Stimulated activated CD8-positive, alpha-beta memory T cell treated with anti-CD3 and anti-CD28 coated beads, Interleukin-2, amount 100 ng/mL, for 48 hours (primary cell): ENCODE results near the gene CENPT.

Experiments
- DNase-seq, 2 donors: peaks; one replicate each; pipeline ENCODE4 v3.0.0-alpha.2; 2020; ENCODE audit warnings: low read depth in 2 of 2

The CENPT gene, protein sequence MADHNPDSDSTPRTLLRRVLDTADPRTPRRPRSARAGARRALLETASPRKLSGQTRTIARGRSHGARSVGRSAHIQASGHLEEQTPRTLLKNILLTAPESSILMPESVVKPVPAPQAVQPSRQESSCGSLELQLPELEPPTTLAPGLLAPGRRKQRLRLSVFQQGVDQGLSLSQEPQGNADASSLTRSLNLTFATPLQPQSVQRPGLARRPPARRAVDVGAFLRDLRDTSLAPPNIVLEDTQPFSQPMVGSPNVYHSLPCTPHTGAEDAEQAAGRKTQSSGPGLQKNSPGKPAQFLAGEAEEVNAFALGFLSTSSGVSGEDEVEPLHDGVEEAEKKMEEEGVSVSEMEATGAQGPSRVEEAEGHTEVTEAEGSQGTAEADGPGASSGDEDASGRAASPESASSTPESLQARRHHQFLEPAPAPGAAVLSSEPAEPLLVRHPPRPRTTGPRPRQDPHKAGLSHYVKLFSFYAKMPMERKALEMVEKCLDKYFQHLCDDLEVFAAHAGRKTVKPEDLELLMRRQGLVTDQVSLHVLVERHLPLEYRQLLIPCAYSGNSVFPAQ

DNA sequence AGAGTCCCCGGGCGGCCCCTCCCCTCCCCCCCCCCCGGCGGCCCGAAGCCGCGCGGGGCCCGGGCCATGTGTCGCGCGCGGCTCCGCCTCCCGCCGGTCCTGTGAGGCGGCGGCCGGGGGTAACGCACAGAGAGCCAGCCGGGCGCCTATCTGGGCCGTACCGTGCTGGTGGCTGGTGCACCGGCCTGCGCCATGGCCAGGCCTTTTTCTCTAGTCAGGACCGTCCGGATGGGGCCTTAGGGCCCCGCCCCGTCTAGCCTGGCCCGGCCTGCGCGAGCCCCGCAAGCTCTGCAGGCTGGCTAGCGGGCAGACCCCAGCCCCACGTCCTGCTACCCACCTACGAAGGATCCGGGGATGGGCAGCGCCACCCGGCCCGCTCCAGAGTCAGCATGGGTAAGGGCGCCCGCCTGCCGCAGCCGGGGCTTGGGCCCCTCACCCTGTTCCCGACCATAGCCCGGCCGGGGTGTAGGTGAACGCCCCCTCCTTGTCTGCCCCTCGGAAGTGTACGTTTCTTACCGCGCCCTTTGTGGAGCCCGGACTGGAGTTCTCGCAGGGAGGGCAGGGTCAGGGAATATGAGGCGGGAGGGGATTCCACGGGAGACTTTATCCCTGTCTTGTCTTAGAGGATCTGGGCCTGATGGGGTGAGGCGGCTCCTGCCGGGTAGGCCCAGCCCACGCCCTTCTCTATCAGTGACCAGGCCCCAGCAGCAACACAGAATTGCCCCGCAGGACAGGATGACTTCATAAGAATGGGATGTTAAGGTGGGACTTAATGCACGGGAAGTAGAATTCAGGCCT is at the start of gene CENPT:
TSS of gene CENPT (minus strand) at position 630 of the 798 bp plus-strand sequence. CDS start 13,834 bp downstream, outside the sequence.
- DNase-seq, result no peak

DNA sequence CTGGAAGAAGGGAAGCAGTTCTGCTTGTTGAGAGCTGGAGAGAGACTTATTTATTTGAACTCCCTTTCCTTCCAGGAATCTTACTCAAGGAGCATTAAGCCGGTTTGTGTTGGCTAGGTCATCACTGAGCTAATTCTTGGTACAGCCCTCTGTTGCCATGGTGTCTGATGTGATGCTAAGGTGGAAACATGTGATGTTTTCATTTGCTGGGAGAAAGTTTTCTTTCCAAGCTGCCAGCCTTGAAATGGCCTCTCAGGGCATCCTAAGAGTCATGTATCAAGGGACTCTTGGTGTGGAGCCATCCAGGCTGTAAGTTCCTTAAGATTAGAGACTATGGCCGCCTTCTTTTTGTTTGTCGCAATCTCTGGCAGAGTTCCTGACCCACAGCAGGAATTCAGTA is 49.7 kb upstream of the CENPT start:
- DNase-seq, result no peak

DNA sequence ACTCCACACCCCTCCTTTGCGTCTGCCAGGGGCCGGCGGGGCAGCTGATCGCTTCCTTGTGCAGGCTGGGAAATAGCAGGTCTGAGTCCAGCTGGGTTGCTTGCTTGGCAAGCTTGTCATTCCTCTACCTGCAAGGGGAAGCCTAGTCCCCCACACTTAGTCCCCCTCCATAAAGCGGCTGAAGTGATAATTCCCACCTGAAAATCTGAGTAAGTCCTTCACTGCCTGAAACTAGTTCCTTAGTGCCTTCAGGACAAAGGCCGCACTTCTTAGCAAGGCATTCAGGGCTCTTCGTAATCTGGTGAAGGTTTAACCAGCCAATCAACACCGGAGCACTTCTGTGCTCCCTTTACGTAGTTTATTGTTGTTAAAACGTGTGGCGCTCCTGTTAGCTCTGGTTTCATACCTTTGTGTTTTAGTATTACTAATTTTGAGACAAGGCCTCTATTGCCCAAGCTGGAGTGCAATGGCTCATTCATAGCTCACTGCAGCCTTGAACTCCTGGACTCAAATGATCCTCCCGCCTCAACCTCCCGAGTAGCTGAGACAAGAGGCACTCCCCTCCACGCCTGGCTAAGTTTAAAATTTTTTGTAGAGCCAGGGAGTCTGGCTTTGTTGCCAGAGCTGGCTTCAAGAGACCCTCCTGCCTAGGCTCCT is 46.4 kb upstream of the CENPT start:
- no peak for DNase-seq

DNA sequence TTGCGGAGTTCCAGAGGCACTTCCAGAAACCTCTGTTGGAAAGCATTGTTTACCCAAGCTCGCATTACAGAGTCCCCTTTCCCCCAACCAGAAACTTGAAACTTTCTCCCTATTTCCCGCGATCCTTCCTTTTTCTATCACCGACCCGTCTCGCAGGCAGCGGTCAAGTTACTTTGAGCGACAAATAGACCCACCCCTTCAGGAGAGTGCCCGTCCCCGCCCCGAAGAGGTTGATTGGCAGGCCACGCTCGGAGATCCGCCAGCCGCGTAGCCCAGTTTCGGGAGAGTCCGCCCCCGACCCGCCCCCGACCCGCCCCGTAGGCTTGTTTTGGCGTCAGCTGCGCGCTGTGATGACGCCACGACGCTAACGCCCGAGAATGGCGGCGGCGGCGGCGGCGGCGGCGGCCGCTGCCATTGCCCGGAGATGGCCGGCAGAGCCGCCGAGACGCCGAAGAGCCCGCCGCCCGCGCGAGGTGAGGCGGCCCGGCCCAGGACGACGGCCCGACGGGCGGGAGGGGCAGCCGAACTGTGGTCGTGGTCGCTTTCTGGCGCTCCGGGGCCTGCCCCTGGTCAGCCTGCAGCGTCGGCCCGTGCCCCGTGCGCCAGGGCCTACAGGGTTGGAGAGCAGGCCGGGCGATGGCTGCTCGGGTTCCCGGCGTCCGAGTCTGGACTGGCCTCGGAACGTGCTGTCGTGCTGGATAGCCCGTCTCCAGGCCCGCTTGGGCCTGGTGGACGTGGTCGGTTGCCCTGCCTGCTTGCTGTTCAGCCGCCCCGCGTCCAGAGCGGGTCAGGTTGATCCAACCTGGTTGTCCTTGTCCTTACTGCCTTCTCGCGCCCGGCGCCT is 45.6 kb upstream of the CENPT start, which contains the start of gene PSKH1:
TSS of gene PSKH1 (plus strand) at position 356 of the 844 bp plus-strand sequence. CDS start 15,496 bp downstream, outside the sequence.
- DNase-seq, result peak; percentile 90 to 95

DNA sequence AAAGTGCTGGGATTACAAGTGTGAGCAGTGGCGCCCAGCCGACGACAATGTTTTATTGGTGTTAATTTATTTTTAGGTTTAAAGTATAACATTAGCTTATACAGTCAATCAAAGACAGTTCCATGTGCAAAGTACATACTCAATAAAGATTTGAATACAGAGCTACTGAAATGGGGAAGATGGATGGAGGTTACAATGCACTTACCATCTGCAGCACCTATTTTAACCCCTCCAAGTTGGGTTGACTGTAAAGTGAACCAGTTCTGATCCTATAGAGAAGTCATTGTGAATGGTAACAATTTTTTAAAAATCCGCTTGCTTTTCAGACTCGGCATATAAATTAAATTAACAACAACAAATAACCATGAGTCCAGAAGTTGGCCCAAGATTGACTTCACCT is 44.9 kb upstream of the CENPT start:
- no peak for DNase-seq

DNA sequence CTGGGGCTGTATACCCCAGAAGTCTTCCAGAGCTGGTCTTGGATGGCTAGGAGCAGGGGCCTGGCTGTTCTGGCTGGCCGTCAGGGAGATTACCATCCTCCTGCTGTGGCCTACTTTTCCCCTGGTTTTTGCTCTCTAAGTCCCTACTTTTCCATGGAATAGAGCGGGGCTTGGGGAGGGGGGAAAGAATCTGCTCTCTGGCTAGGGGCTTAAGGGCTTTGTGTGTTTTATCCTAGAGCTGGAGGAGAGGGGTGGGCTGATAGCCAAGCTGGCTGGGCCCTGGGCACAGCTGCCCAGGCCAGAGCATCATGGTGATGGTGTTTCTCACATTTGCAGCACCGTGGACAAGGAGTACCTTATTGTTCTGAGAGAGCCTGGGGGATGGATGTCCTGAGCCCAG is 40.8 kb upstream of the CENPT start:
- DNase-seq, result no peak

DNA sequence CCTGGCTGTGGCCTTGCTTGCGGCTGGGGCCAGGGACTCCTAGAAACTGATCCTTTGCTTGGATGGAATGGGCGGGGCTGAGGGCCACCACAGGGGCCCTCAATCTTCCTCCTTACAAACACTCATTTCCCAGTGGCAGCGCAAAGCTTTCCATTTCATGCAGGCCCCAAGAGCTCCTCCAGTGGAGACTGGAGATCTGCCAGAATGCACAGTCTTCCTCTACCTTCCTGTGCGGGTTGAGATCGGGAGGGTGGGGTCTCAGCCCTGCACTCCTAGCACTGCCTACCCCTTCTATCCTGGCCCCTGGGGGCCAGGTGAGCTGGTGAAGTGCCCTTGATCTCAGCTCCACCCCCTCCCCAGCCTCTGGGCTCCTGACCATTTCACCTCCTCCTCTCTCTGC is 38.9 kb upstream of the CENPT start:
- no peak for DNase-seq

DNA sequence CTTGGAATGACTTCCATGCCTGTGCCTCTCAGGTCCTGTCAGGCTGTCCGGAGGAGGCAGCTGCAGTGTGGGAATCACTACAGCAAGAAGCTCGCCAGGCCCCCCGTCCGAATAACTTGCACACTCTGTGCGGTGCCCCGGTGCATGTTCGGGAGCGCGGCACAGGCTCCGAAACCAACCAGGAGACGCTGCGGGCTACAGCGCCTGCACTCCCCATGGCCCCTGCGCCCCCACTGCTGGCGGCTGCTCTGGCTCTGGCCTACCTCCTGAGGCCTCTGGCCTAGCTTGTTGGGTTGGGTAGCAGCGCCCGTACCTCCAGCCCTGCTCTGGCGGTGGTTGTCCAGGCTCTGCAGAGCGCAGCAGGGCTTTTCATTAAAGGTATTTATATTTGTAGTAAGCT is 38.5 kb upstream of the CENPT start:
- no peak for DNase-seq

DNA sequence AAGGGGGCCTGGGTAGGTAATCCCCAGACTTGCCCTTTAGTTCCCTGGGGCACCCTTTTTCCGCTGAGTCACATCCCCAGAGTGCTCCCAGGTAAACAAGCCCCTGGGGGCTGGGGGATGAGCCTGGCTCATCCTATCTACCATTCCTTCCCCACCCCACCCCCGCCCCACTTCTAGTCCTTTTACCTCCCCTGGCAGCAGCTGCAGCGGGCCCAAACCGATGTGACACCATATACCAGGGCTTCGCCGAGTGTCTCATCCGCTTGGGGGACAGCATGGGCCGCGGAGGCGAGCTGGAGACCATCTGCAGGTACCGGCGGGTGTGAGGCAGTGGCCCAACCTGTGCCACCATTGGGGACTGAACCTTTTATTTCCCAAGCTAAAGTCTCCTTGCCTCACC is 38.1 kb upstream of the CENPT start:
- DNase-seq, result no peak

DNA sequence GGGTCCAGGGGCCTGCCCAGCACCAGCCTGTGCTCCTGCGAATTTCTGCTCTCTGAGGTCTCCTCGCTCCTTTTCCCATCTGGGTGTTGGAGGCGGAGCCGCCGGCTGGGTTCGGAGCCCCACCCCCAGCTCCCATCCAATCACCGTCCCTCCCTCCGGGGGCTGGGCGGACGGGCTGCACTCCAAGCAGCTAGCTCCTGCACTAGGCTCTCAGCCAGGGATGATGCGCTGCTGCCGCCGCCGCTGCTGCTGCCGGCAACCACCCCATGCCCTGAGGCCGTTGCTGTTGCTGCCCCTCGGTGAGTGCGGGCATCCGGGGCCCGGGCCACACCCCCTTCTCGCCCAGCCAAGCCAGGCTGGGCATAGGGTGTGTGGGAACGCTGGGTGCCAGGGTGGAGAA is 37.2 kb upstream of the CENPT start, which contains the start of gene NRN1L:
TSS of gene NRN1L (plus strand) at position 202 of the 400 bp plus-strand sequence. CDS start at position 221, 19 bp downstream.
- no peak for DNase-seq

DNA sequence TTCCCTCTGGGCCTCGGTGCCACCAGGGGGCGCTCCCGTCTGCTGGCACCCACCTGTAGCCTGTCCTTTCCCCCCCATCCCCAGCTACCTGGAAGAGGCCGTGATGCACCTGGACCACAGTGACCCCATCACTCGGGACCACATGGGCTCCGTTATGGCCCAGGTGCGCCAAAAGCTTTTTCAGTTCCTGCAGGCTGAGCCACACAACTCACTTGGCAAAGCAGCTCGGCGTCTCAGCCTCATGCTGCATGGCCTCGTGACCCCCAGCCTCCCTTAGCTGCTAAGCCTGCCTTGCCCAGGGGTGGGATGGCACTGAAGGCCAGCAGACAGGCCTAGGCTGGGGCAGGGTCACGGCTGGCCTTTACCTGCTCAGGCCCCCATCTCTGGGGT is 36.4 kb upstream of the CENPT start:
- DNase-seq, result peak; percentile 56 to 63

DNA sequence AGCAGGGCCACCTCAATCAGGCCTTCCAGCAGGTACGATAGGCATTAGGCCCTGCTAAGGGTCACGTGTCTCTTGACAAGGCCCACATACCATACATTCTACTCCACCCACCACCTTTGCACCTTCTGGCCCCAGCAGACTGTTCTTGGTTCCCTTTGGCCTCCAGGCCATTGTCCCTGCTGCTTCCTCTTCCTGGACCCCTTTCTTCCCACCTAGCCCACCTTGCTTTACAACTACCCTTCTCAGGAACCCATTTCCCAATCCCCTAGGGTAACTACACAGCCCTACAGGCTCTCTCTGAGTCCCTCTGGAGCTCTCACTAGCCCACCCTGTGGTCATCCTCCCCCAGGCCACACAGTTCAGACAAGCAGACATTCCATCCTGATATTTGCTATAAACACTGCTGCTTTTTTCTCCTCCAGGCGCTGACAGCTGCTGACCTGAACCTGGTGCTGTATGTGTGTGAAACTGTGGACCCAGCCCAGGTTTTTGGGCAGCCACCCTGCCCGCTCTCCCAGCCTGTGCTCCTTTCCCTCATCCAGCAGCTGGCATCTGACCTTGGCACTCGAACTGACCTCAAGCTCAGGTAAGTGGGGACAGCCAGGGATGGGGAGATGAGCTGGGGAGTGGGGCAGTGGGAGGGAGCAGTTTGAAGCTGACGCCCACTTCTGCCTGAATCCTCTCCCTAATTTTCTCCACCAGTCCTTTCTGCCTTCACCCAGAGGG is 35.8 kb upstream of the CENPT start:
- no peak for DNase-seq

DNA sequence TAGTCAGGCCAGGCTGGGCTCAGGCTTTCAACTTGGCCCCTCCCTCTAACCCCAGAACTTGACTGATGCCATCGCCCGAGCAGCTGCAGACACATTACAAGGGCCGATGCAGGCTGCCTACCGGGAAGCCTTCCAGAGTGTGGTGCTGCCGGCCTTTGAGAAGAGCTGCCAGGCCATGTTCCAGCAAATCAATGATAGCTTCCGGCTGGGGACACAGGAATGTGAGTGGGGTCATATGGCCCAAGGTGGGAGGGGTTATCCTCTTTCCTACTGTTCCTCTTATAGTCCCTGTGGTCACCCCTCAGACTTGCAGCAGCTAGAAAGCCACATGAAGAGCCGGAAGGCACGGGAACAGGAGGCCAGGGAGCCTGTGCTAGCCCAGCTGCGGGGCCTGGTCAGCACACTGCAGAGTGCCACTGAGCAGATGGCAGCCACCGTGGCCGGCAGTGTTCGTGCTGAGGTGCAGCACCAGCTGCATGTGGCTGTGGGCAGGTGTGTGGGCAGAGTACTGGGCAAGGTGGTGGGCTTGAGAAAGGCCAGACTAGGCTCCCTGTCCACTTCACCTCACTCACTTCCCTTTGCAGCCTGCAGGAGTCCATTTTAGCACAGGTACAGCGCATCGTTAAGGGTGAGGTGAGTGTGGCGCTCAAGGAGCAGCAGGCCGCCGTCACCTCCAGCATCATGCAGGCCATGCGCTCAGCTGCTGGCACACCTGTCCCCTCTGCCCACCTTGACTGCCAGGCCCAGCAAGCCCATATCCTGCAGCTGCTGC is 35.1 kb upstream of the CENPT start:
- DNase-seq, result no peak

DNA sequence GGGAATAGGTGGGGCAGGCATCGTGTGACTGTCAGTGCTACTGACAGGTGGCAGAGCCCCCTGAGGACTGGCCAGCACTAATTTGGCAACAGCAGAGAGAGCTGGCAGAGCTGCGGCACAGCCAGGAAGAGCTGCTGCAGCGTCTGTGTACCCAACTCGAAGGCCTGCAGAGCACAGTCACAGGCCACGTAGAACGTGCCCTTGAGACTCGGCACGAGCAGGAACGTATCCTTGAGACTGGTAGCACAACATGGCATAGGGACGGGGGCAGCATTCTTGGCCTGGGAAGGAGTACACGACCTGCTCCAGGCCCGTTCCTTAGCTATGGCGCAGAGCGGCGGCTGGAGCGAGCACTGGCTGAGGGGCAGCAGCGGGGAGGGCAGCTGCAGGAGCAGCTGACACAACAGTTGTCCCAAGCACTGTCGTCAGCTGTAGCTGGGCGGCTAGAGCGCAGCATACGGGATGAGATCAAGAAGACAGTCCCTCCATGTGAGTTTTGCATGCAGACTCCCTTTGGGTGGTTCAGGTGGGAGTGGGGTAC is 34.2 kb upstream of the CENPT start:
- DNase-seq, result no peak

DNA sequence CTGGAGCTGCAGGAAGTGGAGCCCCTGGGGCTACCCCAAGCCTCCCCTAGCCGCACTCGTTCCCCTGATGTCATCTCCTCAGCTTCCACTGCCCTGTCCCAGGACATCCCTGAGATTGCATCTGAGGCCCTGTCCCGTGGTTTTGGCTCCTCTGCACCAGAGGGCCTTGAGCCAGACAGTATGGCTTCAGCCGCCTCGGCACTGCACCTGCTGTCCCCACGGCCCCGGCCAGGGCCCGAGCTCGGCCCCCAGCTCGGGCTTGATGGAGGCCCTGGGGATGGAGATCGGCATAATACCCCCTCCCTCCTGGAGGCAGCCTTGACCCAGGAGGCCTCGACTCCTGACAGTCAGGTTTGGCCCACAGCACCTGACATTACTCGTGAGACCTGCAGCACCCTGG is 33.1 kb upstream of the CENPT start:
- no peak for DNase-seq

DNA sequence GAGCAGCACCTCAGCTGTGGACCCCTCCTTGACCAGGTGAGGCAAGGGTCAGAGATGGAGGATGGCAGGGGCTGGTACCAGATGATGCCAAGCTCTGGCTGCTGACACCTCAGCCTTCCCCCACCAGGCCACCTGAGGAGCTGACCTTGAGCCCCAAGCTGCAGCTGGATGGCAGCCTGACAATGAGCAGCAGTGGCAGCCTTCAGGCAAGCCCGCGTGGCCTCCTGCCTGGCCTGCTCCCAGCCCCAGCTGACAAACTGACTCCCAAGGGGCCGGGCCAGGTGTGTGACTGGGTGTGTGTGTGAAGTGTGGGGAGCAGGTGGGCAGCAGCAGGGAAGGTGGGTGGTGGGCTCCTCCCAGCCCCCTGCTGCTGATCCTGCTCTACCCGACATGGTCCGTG is 32.4 kb upstream of the CENPT start:
- DNase-seq, result no peak

DNA sequence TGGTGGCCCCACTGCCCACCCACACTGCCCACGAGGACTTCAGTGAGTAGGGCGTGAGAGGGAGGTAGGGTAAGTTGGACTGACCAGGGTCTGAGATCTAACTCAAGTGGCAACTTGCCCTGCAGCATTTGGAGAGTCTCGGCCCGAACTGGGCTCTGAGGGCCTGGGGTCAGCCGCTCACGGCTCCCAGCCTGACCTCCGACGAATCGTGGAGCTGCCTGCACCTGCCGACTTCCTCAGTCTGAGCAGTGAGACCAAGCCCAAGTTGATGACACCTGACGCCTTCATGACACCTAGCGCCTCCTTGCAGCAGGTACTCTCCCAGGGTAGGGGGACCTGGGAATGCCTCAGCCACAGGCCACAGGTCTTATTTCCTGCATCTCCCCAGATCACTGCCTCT is 32.0 kb upstream of the CENPT start:
- DNase-seq, result no peak

DNA sequence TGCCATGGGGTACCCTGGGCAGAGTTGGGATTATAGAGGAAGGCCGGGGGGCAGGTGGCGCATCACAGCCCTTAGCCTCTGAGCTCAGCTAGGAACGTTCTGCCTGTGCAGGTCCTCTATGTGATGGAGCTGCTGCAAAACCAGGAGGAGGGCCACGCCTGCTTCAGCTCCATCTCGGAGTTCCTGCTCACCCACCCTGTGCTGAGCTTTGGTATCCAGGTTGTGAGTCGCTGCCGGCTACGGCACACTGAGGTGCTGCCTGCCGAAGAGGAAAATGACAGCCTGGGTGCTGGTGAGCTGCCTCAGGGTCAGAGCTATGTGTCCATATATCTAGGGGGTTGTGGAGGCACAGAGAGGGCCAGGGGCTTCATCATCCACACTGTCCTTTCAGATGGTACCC is 31.4 kb upstream of the CENPT start:
- DNase-seq, result no peak

DNA sequence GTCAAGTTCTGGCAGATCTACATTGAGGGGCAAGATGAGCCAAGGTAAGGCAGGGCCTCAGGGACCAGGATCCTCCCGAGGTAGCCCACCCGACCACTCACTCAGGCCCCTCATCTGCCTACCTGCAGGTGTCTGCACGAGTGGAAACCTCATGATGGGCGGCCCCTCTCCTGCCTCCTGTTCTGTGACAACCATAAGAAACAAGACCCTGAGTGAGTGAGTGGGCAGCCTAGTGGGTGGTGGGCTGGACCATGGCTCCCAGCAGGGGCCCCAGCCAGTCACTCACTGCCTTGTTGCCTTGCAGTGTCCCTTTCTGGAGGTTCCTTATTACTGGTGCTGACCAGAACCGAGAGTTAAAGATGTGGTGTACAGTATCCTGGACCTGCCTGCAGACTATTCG is 30.7 kb upstream of the CENPT start:
- DNase-seq, result no peak
